GM12801 (cell line): ENCODE results near the gene CACNA2D1.

ENCODE experiments used
- TF ChIP-seq, protein P1 (sequence below): IDR thresholded peaks from one replicate; pipeline ENCODE4 v1.5.1; 2011; ENCODE audit warnings: control low read depth; ENCODE audit not compliant: insufficient read length; ENCODE audit errors: extremely low read depth

CACNA2D1 gene

DNA sequence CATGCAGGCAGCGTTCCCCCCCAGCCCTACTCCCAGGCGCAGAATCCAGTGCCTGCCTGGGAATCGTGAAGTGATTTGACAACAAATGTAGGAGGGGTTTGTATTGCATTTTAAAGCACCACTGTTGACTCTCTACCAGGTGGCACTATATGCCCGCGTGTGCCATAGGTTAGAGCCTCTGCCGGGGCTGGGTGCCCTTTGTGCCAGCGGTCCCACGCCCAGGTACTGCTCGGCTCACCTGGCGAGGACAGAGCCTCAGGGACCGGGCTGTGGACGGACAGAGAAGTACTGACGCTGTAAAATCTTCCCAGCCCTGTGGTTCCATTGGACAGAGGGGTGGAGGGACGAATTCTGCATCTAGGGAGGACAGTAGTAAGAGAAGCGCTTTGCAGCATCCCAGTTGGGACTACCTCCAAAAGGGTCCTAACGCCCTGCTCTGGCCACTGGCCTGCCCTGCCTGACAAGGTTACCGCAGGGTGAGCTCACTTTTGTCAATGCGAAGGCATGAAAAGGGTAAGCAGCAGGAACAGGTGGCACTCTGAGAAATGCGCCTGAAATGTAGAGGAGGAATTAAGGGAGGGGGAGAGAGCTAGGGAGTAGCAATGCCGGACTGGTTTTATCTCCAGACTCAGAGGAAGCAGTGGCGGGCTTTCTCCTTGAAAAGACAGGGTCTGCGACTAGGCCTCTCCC is 788 bp upstream of the CACNA2D1 start:
- TF ChIP-seq, protein P1, sequence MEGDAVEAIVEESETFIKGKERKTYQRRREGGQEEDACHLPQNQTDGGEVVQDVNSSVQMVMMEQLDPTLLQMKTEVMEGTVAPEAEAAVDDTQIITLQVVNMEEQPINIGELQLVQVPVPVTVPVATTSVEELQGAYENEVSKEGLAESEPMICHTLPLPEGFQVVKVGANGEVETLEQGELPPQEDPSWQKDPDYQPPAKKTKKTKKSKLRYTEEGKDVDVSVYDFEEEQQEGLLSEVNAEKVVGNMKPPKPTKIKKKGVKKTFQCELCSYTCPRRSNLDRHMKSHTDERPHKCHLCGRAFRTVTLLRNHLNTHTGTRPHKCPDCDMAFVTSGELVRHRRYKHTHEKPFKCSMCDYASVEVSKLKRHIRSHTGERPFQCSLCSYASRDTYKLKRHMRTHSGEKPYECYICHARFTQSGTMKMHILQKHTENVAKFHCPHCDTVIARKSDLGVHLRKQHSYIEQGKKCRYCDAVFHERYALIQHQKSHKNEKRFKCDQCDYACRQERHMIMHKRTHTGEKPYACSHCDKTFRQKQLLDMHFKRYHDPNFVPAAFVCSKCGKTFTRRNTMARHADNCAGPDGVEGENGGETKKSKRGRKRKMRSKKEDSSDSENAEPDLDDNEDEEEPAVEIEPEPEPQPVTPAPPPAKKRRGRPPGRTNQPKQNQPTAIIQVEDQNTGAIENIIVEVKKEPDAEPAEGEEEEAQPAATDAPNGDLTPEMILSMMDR: no peak

DNA sequence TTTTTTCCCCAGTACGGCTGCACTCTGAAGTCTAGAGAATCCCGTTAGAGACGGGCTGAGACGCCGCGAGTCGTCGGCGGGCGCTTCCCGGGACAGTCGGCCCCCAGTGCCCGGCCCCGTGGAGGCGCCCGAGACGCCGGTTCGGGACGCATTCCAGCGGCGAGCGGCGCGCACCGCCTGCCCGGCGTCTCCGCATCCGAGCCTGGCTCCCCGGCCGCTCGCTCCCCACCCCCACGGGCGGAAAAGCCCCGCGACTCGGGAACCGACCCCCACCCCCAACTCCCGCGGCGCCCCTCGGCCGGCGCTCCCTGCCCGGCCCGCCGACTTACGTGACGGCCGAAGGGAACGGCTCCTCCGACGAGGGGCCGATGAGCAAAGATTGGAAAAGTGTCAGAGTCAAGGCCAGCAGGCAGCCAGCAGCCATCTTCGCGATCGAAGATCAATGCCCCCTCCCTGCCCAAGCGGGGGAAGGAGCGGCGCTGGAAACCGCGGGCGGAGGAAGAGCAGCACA is 486 bp downstream of the CACNA2D1 start:
- TF ChIP-seq, protein P1: no peak

DNA sequence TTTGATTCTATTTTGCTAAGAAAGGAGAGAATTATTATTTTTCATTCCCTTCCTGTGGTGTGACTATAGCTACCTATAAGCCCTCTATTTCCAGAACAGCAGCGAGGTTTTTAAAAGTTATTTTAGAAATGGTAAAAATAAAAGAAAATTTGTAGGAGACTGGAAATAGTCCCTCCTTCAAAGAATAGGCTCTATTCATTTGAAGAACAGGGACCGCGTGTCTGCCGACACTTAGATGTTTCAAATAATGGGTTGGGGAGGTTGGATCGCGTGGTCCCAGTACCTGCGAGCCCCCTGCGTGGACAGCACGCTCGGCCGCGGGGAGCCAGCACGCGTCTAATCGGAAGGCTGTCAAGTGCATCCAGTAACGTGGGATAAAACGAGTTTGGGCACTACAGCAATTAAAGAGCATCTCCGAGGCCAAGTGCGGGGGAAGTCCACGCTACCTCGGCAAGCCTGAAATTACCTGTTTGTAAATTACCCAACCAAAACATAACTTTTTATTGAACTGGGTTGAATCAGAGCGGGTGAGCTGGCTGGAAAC is 1.0 kb downstream of the CACNA2D1 start:
- TF ChIP-seq, protein P1: no peak

DNA sequence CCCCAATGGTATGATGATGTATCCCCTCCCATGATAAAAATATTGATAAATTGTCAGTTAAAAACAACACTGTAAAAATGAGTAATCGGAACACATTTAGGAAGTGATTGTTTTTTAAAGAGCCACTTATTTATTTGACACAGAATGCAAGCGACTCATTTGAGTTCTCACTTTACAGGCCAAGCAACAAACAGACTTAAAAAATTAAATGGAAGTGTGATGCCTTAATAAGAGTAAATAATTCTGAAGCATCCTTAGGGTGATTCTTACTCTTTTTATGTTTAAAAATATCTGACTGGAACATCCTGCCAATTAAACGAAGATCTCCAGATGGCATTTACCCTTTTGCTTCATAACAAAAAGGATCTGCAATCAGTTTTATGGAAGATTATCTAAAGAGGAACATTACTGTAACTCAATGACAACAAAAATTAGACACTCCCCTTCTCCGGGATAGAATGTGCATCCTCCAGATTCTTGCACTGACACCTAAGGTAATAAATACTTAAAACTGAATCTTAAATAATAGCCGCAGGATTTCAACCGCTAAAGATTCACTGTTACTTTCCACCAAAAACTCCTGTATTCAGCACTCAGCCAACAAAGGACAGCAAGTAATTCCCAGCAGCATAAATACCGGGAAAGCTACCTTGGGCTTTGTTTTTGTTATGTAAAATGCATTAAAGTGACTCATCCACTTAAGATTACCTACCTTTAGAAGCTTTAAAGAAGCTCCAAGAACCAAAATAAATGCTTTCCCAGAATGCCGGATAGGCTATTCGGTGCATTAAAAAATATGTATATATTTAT is 1.7 kb downstream of the CACNA2D1 start:
- TF ChIP-seq, protein P1: no peak

DNA sequence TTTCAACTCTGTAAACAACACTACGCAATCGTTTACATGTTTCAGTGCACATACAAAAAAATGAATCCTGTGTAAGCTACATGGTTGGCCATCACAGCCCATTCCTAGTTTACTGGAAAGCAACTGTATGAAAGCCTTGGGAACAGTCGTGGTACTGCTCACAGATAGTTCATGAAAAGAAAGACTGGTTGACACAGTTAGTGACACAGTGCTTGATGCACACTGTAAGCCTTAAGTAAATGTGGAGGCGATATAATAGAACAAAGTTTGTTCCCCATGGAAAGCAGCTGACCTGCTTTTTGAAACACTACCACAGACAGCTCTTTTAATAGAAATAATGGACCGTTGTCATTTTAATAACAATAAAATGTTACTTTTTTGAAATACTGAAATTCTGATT is 5.1 kb downstream of the CACNA2D1 start:
- TF ChIP-seq, protein P1: no peak

DNA sequence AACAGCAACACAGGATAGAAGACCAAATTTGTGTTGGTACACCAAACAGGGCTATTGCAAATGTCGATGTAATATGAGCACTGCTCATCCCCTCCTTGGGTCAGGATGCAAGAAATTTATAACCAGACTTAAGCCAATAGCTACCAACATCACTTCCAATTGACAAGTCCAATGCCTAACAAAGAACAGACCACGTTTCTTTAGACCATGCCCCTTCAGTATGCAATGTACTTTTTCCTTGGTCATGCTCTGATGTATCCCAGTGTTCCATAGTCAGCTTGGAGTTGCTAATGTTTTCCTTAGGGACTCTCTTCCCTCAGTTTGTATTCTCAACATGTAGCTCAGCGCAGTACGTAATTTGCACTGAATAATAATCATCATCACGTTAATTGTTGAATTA is 7.8 kb downstream of the CACNA2D1 start:
- TF ChIP-seq, protein P1: no peak

DNA sequence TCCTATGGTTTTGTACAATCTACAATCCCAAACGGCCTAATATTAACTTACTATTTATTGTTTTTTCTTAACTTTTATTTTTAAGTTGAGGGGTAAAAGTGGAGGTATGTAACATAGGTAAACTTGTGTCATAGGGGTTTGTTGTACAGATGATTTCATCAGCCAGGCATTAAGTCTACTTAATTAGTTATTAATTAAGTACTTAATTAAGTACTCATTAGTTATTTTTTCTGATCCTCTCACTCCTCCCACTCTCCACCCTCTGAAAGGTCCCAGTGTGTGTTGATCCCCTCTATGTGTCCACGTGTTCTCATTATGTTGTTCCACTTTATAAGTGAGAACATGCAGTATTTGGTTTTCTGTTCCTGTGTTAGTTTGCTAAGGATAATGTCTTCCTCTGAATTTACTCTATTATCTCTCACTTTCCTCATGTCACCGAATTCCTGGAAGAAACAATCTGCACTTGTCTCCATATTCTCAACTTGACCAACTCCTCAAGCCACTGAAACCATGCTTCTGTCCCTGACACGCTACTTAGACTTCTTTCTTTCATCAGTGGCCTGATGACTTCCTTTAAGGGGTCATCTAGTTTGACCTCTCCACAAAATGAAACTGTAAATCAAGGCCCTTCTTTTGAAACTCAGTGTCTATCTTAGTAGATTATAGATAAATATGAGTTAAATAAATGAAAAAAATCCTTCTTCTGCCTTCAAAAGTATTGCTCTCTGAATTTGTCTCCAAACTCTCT is 9.1 kb downstream of the CACNA2D1 start:
- TF ChIP-seq, protein P1: no peak
